Testis (tissue), 3 donors: Measurements from ENCODE around the gene SLC25A12. TPM values are rescaled to one million over a fixed set of nuclear protein-coding genes. Genes with fewer than 3 reads are reported as not detected.
"Not testable (repeated sequence)": the region's sequence is repeated elsewhere in the genome, so short reads cannot be mapped to it uniquely, and the experiment has no call there.

ENCODE experiments used
- DNase-seq: peaks from one replicate; pipeline ENCODE4 v3.0.0-alpha.2; 2019
- H3K27ac ChIP-seq, 2 donors: fragments of 200-600 bp; sonication (generic); one replicate each; pipeline ENCODE4 v1.5.1; 2019
- H3K27me3 ChIP-seq: fragments of 200-600 bp; sonication (generic); one replicate; pipeline ENCODE4 v1.5.1; 2019
- H3K36me3 ChIP-seq: fragments of 200-600 bp; sonication (generic); one replicate; pipeline ENCODE4 v1.5.1; 2017; ENCODE audit warnings: low read depth; ENCODE audit errors: missing control alignments
- H3K4me1 ChIP-seq: fragments of 200-600 bp; sonication (generic); one replicate; pipeline ENCODE4 v1.5.1; 2019
- H3K4me3 ChIP-seq, 2 donors: fragments of 200-600 bp; sonication (generic); one replicate each; pipeline ENCODE4 v1.5.1; 2017 to 2019
- H3K9me3 ChIP-seq: fragments of 200-600 bp; sonication (generic); one replicate; pipeline ENCODE4 v1.5.1; 2017
- CTCF ChIP-seq, 3 experiments: fragments of 450-650 bp in 2 of 3; fragments of 200-600 bp in 1 of 3; sonication (generic) in 1 of 3; IDR thresholded peaks; one replicate each; pipeline ENCODE4 v1.5.1; 2016 to 2019; ENCODE audit warnings: antibody characterized with exemption in 3 of 3, mild to moderate bottlenecking in 2 of 3, moderate library complexity in 1 of 3
- POLR2A ChIP-seq: fragments of 450-650 bp; IDR thresholded peaks from one replicate; pipeline ENCODE4 v1.6.1; 2017; ENCODE audit warnings: antibody characterized with exemption, mild to moderate bottlenecking, moderate library complexity
- WGBS, 2 donors: methylation state at CpG; one replicate each; pipeline ENCODE4 v1.1.5; 2018; 5-methylcytosine and 5-hydroxymethylcytosine counted together
- intact Hi-C: fragments of 100-400 bp; cut with DNase I; formaldehyde crosslinking; loops from one replicate; pipeline ENCODE4 v1.15.1; 2023; ENCODE audit warnings: low total_unique reads
- polyA plus RNA-seq: library from polyadenylated mRNA; stranded (reverse); fragments of 350-450 nt; fragmentation: Illumina TruSeq; extraction: RNeasy Lipid Tissue Mini Kit (QIAGEN cat#74804); gene quantifications from one replicate; pipeline ENCODE4 v1.2.3, GENCODE V29; 2014; ENCODE audit warnings: low read depth, low replicate concordance; ENCODE audit not compliant: insufficient read depth
- total RNA-seq, 2 donors: library from RNA; depleted of rRNA; stranded (reverse); fragments of >200 nt; gene quantifications; one replicate each; pipeline ENCODE4 v1.2.3, GENCODE V29; 2016

The SLC25A12 gene
- total and polyA plus RNA-seq, 3 donors from 2014 or later: 16.7 to 27.4 (median 25.0) TPM

- WGBS, 2 donors: 91 to 96% methylated on average over 1 of the region's 1 CpG
- TF ChIP-seq CTCF (IDR thresholded peaks at IDR 0.05): no peak
- TF ChIP-seq POLR2A: no peak
- H3K4me3 ChIP-seq: no peak overlapping the region
- no peak for DNase-seq
- H3K36me3 ChIP-seq: no peaks in the 10 kb centered on the region
- no peaks in the 10 kb centered on the region for H3K27me3 ChIP-seq
- intact Hi-C loops: no loop called here
- no peaks in the 10 kb centered on the region for H3K4me1 ChIP-seq
- no peak overlapping the region for H3K27ac ChIP-seq
- no peaks in the 10 kb centered on the region for H3K9me3 ChIP-seq
Observed at GRCh38 chr2:171908235-171908634, 14.2 kb upstream of the SLC25A12 start.

- Histone ChIP-seq H3K36me3 (no peaks in the 10 kb centered on the region), H3K4me3 (no peak overlapping the region), H3K27ac (no peak overlapping the region), H3K4me1 (no peaks in the 10 kb centered on the region), H3K27me3 (no peaks in the 10 kb centered on the region), H3K9me3 (no peaks in the 10 kb centered on the region)
- WGBS, 2 donors: 69 to 81% methylated on average over 2 of the region's 2 CpGs
- no peak for DNase-seq
- TF ChIP-seq POLR2A (no peak), CTCF (IDR thresholded peaks at IDR 0.05) (no peak)
- intact Hi-C loops: no loop called here
Observed at GRCh38 chr2:171902840-171903420, 8.9 kb upstream of the SLC25A12 start.

GRCh38 chr2:171899623-171900282 is 5.7 kb upstream of the SLC25A12 start:
- H3K9me3 ChIP-seq, DNase-seq, H3K4me1 ChIP-seq, H3K27me3 ChIP-seq, intact Hi-C loops, H3K36me3 ChIP-seq, H3K27ac ChIP-seq: not testable (repeated sequence)
- WGBS, 2 donors: 67 to 85% methylated on average over 3 to 38 of the region's 58 CpGs
- H3K4me3 ChIP-seq: peak overlapping the region in 1 of 2 donors; percentile 29

GRCh38 chr2:171895786-171896185 is 1.7 kb upstream of the SLC25A12 start:
- peaks cover 11% of the 10 kb centered on the region for H3K4me1 ChIP-seq
- no peak overlapping the region for H3K27ac ChIP-seq
- DNase-seq: no peak
- no peaks in the 10 kb centered on the region for H3K9me3 ChIP-seq
- TF ChIP-seq POLR2A (no peak), CTCF (IDR thresholded peaks at IDR 0.05) (no peak)
- 46 to 67% methylated on average over 1 of the region's 1 CpG for WGBS, 2 donors
- no peaks in the 10 kb centered on the region for H3K36me3 ChIP-seq
- no peak overlapping the region for H3K4me3 ChIP-seq
- intact Hi-C loops: no loop called here
- H3K27me3 ChIP-seq: no peaks in the 10 kb centered on the region

GRCh38 chr2:171894612-171894947 is 536 bp upstream of the SLC25A12 start:
- Histone ChIP-seq H3K4me1 (peaks cover 11% of the 10 kb centered on the region), H3K9me3 (no peaks in the 10 kb centered on the region), H3K4me3 (peak overlapping the region; percentile 84 to 91), H3K27me3 (no peaks in the 10 kb centered on the region), H3K36me3 (no peaks in the 10 kb centered on the region), H3K27ac (peak overlapping the region; percentile 84 to 89)
- TF ChIP-seq POLR2A (no peak), CTCF (IDR thresholded peaks at IDR 0.05) (no peak)
- 10 to 30% methylated on average over 10 of the region's 10 CpGs for WGBS, 2 donors
- intact Hi-C loops: no loop called here
- no peak for DNase-seq
